Thyroid gland (tissue), 4 donors: ENCODE data around the gene ZNF850.

Source experiments
- CTCF ChIP-seq, 6 experiments: fragments of 200-600 bp in 3 of 6; fragments of 450-650 bp in 3 of 6; sonication (generic) in 3 of 6; IDR thresholded peaks; one replicate each; pipeline ENCODE4 v1.5.1; 2016 to 2019; ENCODE audit warnings: antibody characterized with exemption in 6 of 6, mild to moderate bottlenecking in 2 of 6, inconsistent platforms in 1 of 6, moderate library complexity in 1 of 6
- POLR2A ChIP-seq, 2 donors: fragments of 450-650 bp; IDR thresholded peaks; one replicate each; pipeline ENCODE4 v1.6.1; 2017; ENCODE audit warnings: antibody characterized with exemption in 2 of 2, mild to moderate bottlenecking in 2 of 2, moderate library complexity in 1 of 2

GRCh38 chr19:36745870-36746269 is 26.7 kb downstream of the ZNF850 start:
- TF ChIP-seq CTCF (IDR thresholded peaks at IDR 0.05) (no peak), POLR2A (IDR thresholded peaks at IDR 0.05) (no peak)
